PFSK-1 (cell line): Measurements from ENCODE around the gene CPA5.

Experiments used
- FOXP2 ChIP-seq: optimal IDR thresholded peaks from 2 replicates; pipeline ENCODE3; 2011; ENCODE audit warnings: borderline replicate concordance, control low read depth, inconsistent platforms; ENCODE audit not compliant: insufficient read depth; ENCODE audit errors: extremely low read length, extremely low read depth
- POLR2AphosphoS5 ChIP-seq: IDR thresholded peaks from 2 replicates; pipeline ENCODE4 v1.6.1; 2012; ENCODE audit warnings: low read depth, mild to moderate bottlenecking, control low read depth, low read length, moderate library complexity
- REST ChIP-seq, 2 experiments: IDR thresholded peaks; 2 replicates each; pipeline versions ENCODE4 v1.6.1 to v1.8.0; 2011 to 2012; ENCODE audit warnings: low read depth in 2 of 2, low read length in 2 of 2, control low read depth in 1 of 2, inconsistent platforms in 1 of 2, mild to moderate bottlenecking in 1 of 2, moderate library complexity in 1 of 2; ENCODE audit not compliant: insufficient read depth in 1 of 2
- SIN3A ChIP-seq: IDR thresholded peaks from 2 replicates; pipeline ENCODE4 v1.6.1; 2012; ENCODE audit warnings: mild to moderate bottlenecking, low read length, moderate library complexity, borderline replicate concordance; ENCODE audit not compliant: insufficient read depth
- TAF1 ChIP-seq: IDR thresholded peaks from 2 replicates; pipeline ENCODE4 v1.6.1; 2012; ENCODE audit warnings: low read length, control low read depth, borderline replicate concordance; ENCODE audit not compliant: insufficient read depth

GRCh38 chr7:130360518-130360917, 15.9 kb downstream of the CPA5 start:
- TF ChIP-seq POLR2AphosphoS5 (no peak), TAF1 (no peak), REST (IDR thresholded peaks at IDR 0.05; ENCODE audit: insufficient read depth in 1 of 2, low read depth in 2 of 2, low read length in 2 of 2) (no peak), SIN3A (no peak), FOXP2 (no peak)
